ENCODE measurements around the gene GADD45B. TPM values are rescaled to one million over a fixed set of nuclear protein-coding genes. Genes with fewer than 3 reads are reported as not detected.

Gene GADD45B
- total RNA-seq, 1 donor from 2014 or later, result 177 TPM

DNA sequence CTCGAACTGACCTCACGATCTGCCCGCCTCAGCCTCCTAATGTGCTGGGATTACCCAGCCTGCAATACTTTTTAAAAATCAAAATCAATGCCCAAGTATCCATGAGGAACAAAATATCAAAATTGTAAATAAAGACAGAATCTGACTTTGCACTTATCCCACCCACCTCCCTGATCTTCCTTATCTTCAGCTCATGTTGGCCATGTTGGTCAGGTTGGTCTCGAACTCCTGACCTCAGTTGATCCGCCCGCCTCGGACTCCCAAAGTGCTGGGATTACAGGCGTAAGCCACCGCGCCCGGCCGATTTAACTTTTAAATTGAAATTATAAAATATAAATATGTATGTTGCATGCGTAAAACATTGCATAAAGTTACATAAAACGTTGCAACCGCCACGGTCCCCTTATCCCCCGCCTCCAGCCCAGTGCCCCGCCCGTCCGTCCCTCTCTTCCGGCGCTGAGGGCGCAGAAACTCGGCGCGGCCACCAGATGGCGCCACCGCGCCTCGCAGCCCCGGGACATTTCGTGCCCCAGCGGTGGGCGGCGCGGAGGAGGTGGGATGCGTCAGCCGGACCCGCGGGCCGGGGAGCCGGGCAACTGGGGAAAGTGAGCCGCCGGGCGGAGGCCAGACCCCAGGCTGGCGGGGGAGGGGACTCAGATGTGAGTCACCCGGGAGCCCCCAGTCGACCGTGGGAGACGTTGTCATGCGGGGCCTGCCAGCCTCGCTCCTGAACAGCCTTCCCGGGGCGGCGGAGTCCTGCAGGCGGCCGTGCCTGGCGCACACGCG lies 1.5 kb upstream of the GADD45B start:
- DNase-seq (ENCODE audit: low spot score), result peak; percentile 97
- Mint-ChIP-seq H3K9me3 (ENCODE audit: low read depth) (no peaks in the 10 kb centered on the region), H3K27ac (ENCODE audit: unreplicated experiment) (peak overlapping the region; percentile 99), H3K4me1 (ENCODE audit: low read depth) (peaks cover 27% of the 10 kb centered on the region), H3K27me3 (ENCODE audit: low read depth) (no peaks in the 10 kb centered on the region), H3K4me3 (ENCODE audit: unreplicated experiment) (peak overlapping the region; percentile 95), H3K36me3 (ENCODE audit: low read depth) (peaks cover 25% of the 10 kb centered on the region)
- peak; percentile 96 for TF ChIP-seq CTCF (IDR thresholded peaks at IDR 0.05)

DNA sequence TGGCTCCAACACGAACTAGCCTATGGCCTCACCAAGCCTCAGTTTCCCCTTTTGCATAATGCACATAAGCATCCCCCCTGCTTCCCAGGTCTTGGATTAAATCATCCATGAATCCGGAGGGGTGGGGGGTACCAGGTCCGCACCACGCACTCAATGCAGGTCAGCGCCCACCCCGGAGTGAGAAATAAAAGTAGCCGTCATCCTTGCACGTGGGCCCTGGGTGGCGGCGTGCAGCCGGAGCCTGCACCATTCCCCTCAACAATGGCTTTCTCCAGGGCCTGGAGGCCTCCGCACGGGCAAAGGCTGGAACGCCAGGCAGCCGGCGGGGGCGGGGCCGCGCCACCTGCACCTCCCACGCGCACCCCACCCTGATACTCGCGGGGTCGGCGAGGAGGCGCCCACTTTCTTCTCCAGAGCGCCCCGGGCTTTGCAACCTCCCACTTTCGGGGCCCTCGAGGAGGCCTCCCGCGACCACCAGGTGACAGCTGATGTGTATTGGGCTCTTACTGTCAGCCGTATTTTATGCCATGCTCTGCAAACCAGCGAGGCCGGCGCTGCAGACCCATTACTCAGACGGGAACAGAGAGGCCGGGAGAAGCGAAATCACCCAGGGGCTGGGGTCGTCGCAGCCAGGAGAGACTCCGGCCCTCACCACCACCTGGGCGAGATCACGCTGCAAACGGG lies 767 bp upstream of the GADD45B start:
- peaks cover 22% of the 10 kb centered on the region for H3K4me1 Mint-ChIP-seq (ENCODE audit: low read depth)
- no peak for TF ChIP-seq CTCF (IDR thresholded peaks at IDR 0.05)
- no peaks in the 10 kb centered on the region for H3K27me3 Mint-ChIP-seq (ENCODE audit: low read depth)
- H3K4me3 Mint-ChIP-seq (ENCODE audit: unreplicated experiment), result peak overlapping the region; percentile 95
- peaks cover 25% of the 10 kb centered on the region for H3K36me3 Mint-ChIP-seq (ENCODE audit: low read depth)
- peak overlapping the region; percentile 99 for H3K27ac Mint-ChIP-seq (ENCODE audit: unreplicated experiment)
- H3K9me3 Mint-ChIP-seq (ENCODE audit: low read depth), result no peaks in the 10 kb centered on the region
- DNase-seq (ENCODE audit: low spot score), result peak; percentile 85

- H3K36me3 Mint-ChIP-seq (ENCODE audit: low read depth), result peaks cover 25% of the 10 kb centered on the region
- TF ChIP-seq CTCF (IDR thresholded peaks at IDR 0.05), result no peak
- peak overlapping the region; percentile 95 for H3K4me3 Mint-ChIP-seq (ENCODE audit: unreplicated experiment)
- peak; percentile 94 for DNase-seq (ENCODE audit: low spot score)
- H3K27ac Mint-ChIP-seq (ENCODE audit: unreplicated experiment), result peak overlapping the region; percentile 99
- no peaks in the 10 kb centered on the region for H3K9me3 Mint-ChIP-seq (ENCODE audit: low read depth)
- no peaks in the 10 kb centered on the region for H3K27me3 Mint-ChIP-seq (ENCODE audit: low read depth)
- H3K4me1 Mint-ChIP-seq (ENCODE audit: low read depth), result peaks cover 20% of the 10 kb centered on the region
These were observed 669 bp downstream of the GADD45B start for GRCh38 chr19:2476451-2477140.

- Mint-ChIP-seq H3K27me3 (ENCODE audit: low read depth) (no peaks in the 10 kb centered on the region), H3K36me3 (ENCODE audit: low read depth) (peaks cover 25% of the 10 kb centered on the region), H3K27ac (ENCODE audit: unreplicated experiment) (peak overlapping the region; percentile 99), H3K4me3 (ENCODE audit: unreplicated experiment) (peak overlapping the region; percentile 95), H3K9me3 (ENCODE audit: low read depth) (no peaks in the 10 kb centered on the region), H3K4me1 (ENCODE audit: low read depth) (peaks cover 20% of the 10 kb centered on the region)
- no peak for TF ChIP-seq CTCF (IDR thresholded peaks at IDR 0.05)
- DNase-seq (ENCODE audit: low spot score), result peak; percentile 92
These were observed 1.3 kb downstream of the GADD45B start for GRCh38 chr19:2477141-2477710.

GRCh38 chr19:2477732-2478191 lies 1.8 kb downstream of the GADD45B start:
- H3K27ac Mint-ChIP-seq (ENCODE audit: unreplicated experiment), result peak overlapping the region; percentile 99
- DNase-seq (ENCODE audit: low spot score), result no peak
- H3K36me3 Mint-ChIP-seq (ENCODE audit: low read depth), result peaks cover 25% of the 10 kb centered on the region
- H3K4me3 Mint-ChIP-seq (ENCODE audit: unreplicated experiment), result peak overlapping the region; percentile 95
- peaks cover 18% of the 10 kb centered on the region for H3K4me1 Mint-ChIP-seq (ENCODE audit: low read depth)
- no peaks in the 10 kb centered on the region for H3K9me3 Mint-ChIP-seq (ENCODE audit: low read depth)
- no peaks in the 10 kb centered on the region for H3K27me3 Mint-ChIP-seq (ENCODE audit: low read depth)
- no peak for TF ChIP-seq CTCF (IDR thresholded peaks at IDR 0.05)
